Adrenal gland (tissue), 5 donors: Measurements from ENCODE around the gene CEP57.

Experiments
- POLR2A ChIP-seq, 2 donors: fragments of 450-650 bp; IDR thresholded peaks; one replicate each; pipeline ENCODE4 v1.6.1; 2017; ENCODE audit warnings: antibody characterized with exemption in 2 of 2, mild to moderate bottlenecking in 2 of 2, moderate library complexity in 1 of 2
- TF ChIP-seq, protein P1 (sequence below), 6 experiments: fragments of 450-650 bp in 4 of 6; fragments of 200-600 bp in 2 of 6; sonication (generic) in 1 of 6; IDR thresholded peaks; 1 replicate in 5 of 6; 2 replicates in 1 of 6; pipeline versions ENCODE4 v1.5.1 to v1.8.0; 2016 to 2021; ENCODE audit warnings: antibody characterized with exemption in 6 of 6, mild to moderate bottlenecking in 2 of 6, moderate library complexity in 1 of 6
- donor health status: DM: no; HTN: no; CAD: no.

DNA sequence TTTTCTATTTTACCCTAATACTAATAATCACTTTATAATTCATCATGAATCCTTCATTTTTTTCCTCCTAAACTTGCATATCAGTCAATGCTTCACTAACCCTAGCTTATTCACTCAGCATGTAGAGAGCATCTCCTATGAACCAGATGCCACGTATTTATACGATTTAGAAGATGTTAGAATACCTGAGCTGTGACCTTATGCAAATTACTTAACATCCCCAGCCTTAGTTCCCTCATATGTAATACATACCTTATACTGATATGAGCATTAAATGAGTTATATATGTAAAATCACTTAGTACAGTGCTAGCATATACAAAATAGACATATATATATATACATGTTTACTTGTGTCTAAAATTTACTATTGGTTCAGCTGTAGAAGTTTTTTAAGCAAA, 9.8 kb upstream of the CEP57 start:
- TF ChIP-seq POLR2A (IDR thresholded peaks at IDR 0.05): no peak
- TF ChIP-seq, protein P1, sequence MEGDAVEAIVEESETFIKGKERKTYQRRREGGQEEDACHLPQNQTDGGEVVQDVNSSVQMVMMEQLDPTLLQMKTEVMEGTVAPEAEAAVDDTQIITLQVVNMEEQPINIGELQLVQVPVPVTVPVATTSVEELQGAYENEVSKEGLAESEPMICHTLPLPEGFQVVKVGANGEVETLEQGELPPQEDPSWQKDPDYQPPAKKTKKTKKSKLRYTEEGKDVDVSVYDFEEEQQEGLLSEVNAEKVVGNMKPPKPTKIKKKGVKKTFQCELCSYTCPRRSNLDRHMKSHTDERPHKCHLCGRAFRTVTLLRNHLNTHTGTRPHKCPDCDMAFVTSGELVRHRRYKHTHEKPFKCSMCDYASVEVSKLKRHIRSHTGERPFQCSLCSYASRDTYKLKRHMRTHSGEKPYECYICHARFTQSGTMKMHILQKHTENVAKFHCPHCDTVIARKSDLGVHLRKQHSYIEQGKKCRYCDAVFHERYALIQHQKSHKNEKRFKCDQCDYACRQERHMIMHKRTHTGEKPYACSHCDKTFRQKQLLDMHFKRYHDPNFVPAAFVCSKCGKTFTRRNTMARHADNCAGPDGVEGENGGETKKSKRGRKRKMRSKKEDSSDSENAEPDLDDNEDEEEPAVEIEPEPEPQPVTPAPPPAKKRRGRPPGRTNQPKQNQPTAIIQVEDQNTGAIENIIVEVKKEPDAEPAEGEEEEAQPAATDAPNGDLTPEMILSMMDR (IDR thresholded peaks at IDR 0.05): no peak
